Activated CD4-positive, alpha-beta T cell treated with anti-CD3 and anti-CD28 coated beads for 1 hour (primary cell): Measurements from ENCODE around the gene KCND3.

Source experiments
- DNase-seq: peaks from one replicate; pipeline ENCODE4 v3.0.0-alpha.2; 2020

Gene KCND3

GRCh38 chr1:111737216-111738132 lies 252.0 kb downstream of the KCND3 start:
- DNase-seq: no peak

- no peak for DNase-seq
Observed at GRCh38 chr1:111736548-111737215, 252.8 kb downstream of the KCND3 start.

- DNase-seq: no peak
Observed at GRCh38 chr1:111735858-111736544, 253.5 kb downstream of the KCND3 start.

GRCh38 chr1:111735321-111735720 lies 254.1 kb downstream of the KCND3 start:
- no peak for DNase-seq

- no peak for DNase-seq
Observed at GRCh38 chr1:111734856-111735255, 254.6 kb downstream of the KCND3 start.

- DNase-seq: no peak
Observed at GRCh38 chr1:111734426-111734825, 255.0 kb downstream of the KCND3 start.

- no peak for DNase-seq
Observed at GRCh38 chr1:111733992-111734341, 255.5 kb downstream of the KCND3 start.

- no peak for DNase-seq
Observed at GRCh38 chr1:111733183-111733991, 256.1 kb downstream of the KCND3 start.

- no peak for DNase-seq
Observed at GRCh38 chr1:111732718-111733117, 256.8 kb downstream of the KCND3 start.

GRCh38 chr1:111731956-111732355 lies 257.5 kb downstream of the KCND3 start:
- DNase-seq: no peak

GRCh38 chr1:111730706-111731105 lies 258.8 kb downstream of the KCND3 start:
- no peak for DNase-seq

GRCh38 chr1:111729946-111730681 lies 259.4 kb downstream of the KCND3 start:
- DNase-seq: no peak

- no peak for DNase-seq
Observed at GRCh38 chr1:111729271-111729921, 260.1 kb downstream of the KCND3 start.

GRCh38 chr1:111727056-111727455 lies 262.4 kb downstream of the KCND3 start:
- DNase-seq: no peak

GRCh38 chr1:111725192-111725591 lies 264.3 kb downstream of the KCND3 start:
- no peak for DNase-seq

- no peak for DNase-seq
Observed at GRCh38 chr1:111723871-111724270, 265.6 kb downstream of the KCND3 start.

GRCh38 chr1:111723091-111723806 lies 266.2 kb downstream of the KCND3 start:
- no peak for DNase-seq

- DNase-seq: no peak
Observed at GRCh38 chr1:111720977-111721786, 268.3 kb downstream of the KCND3 start.
